ENCODE results near the gene PSTPIP1.

DNA sequence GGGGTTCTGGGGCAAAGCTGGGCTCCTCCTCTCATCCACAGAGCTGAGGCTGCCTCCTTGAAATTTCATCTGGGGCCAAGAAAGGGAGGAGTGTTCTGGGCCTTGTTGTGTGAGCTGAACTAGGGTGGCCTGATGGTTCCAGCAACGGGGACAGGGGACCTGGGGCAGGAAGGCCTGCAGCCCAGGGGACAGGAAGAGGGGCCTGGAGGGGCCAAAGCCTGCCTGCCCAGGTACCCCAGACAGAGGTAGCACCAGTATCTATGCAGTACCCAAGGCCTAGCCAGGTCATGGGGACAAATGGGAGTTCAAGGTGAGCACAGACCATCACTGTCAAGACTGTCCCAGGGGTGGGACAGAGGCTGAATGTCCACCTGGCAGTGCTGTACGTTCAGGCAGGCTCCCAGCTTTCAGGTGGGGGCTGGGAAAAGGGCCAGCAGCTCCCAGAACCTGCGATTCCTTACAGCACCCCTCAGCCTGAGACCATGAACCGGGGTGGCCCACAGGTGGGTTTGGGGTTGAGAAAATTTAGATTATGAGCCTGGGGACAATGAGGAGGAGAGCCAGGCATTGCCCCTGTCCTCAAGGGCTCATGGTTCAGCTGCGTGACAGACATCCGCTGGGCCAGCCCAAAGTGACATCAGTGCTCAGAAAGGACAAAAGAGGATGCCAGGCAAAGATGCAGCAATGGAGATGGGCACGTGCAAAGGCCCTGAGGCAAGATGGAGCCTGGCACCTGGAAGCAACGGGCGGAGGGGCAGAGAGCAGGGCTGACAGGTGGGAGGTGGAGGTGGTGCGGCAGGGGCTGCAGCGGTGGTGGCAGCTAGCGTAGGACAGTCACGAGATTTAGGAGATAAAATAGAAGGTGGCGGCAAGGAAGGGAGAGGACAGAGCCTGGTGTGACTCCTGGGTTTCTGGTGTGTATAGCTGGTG lies 28.0 kb downstream of the PSTPIP1 start:
- no peak for TF ChIP-seq TAF1 (IDR thresholded peaks at IDR 0.05; ENCODE audit: borderline replicate concordance, insufficient read depth, low read length)
- TF ChIP-seq SIN3A (IDR thresholded peaks at IDR 0.05; ENCODE audit: borderline replicate concordance, insufficient read depth, low read length): no peak
- no peak for TF ChIP-seq POLR2AphosphoS5 (IDR thresholded peaks at IDR 0.05; ENCODE audit: low read depth, low read length)
- TF ChIP-seq, protein P1, sequence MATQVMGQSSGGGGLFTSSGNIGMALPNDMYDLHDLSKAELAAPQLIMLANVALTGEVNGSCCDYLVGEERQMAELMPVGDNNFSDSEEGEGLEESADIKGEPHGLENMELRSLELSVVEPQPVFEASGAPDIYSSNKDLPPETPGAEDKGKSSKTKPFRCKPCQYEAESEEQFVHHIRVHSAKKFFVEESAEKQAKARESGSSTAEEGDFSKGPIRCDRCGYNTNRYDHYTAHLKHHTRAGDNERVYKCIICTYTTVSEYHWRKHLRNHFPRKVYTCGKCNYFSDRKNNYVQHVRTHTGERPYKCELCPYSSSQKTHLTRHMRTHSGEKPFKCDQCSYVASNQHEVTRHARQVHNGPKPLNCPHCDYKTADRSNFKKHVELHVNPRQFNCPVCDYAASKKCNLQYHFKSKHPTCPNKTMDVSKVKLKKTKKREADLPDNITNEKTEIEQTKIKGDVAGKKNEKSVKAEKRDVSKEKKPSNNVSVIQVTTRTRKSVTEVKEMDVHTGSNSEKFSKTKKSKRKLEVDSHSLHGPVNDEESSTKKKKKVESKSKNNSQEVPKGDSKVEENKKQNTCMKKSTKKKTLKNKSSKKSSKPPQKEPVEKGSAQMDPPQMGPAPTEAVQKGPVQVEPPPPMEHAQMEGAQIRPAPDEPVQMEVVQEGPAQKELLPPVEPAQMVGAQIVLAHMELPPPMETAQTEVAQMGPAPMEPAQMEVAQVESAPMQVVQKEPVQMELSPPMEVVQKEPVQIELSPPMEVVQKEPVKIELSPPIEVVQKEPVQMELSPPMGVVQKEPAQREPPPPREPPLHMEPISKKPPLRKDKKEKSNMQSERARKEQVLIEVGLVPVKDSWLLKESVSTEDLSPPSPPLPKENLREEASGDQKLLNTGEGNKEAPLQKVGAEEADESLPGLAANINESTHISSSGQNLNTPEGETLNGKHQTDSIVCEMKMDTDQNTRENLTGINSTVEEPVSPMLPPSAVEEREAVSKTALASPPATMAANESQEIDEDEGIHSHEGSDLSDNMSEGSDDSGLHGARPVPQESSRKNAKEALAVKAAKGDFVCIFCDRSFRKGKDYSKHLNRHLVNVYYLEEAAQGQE (IDR thresholded peaks at IDR 0.05; ENCODE audit: insufficient read depth in 1 of 2, low read depth in 2 of 2, low read length in 2 of 2): no peak
- TF ChIP-seq FOXP2 (optimal IDR thresholded peaks at IDR 0.05; ENCODE audit: borderline replicate concordance, extremely low read depth, extremely low read length, insufficient read depth): no peak
